GM18951 (cell line): ENCODE results near the gene MYL3.

Experiments
- POLR2A ChIP-seq: IDR thresholded peaks from 4 replicates; pipeline ENCODE4 v1.6.1; 2011; ENCODE audit warnings: mild to moderate bottlenecking; ENCODE audit not compliant: insufficient read length, insufficient read depth; ENCODE audit errors: extremely low read depth
- in situ Hi-C: fragments of 300-500 bp; cut with MboI; formaldehyde crosslinking; loops from one replicate; pipeline ENCODE4 v1.12.0; 2022; ENCODE audit warnings: low sequenced_read_pairs, mixed read lengths, inconsistent platforms; ENCODE audit not compliant: unreplicated experiment

Gene MYL3

GRCh38 chr3:46862369-46863025, 747 bp downstream of the MYL3 start:
- in situ Hi-C loops: no loop called here
- TF ChIP-seq POLR2A: no peak

GRCh38 chr3:46861605-46862368, 1.5 kb downstream of the MYL3 start:
- TF ChIP-seq POLR2A: no peak
- in situ Hi-C loops: no loop called here

- no peak for TF ChIP-seq POLR2A
- in situ Hi-C loops: no loop called here
These were observed 2.2 kb downstream of the MYL3 start for GRCh38 chr3:46860810-46861604.

GRCh38 chr3:46860017-46860809, 3.0 kb downstream of the MYL3 start:
- no peak for TF ChIP-seq POLR2A
- in situ Hi-C loops: no loop called here

GRCh38 chr3:46859001-46859710, 4.1 kb downstream of the MYL3 start:
- in situ Hi-C loops: no loop called here
- TF ChIP-seq POLR2A: no peak

GRCh38 chr3:46858456-46858855, 4.8 kb downstream of the MYL3 start:
- in situ Hi-C loops: no loop called here
- TF ChIP-seq POLR2A: no peak

- in situ Hi-C loops: no loop called here
These were observed 5.5 kb downstream of the MYL3 start for GRCh38 chr3:46857485-46858341.

GRCh38 chr3:46856576-46857471, 6.4 kb downstream of the MYL3 start:
- no peak for TF ChIP-seq POLR2A
- in situ Hi-C loops: no loop called here

More at GRCh38 chr3:46857485-46858341, 5.5 kb downstream of the MYL3 start:
- no peak for TF ChIP-seq POLR2A

GRCh38 chr3:46854555-46854991, 8.7 kb downstream of the MYL3 start:
- TF ChIP-seq POLR2A: no peak
- in situ Hi-C loops: no loop called here
